HT-29 (cell line): ENCODE measurements around the gene NKX2-3. TPM values are rescaled to one million over a fixed set of nuclear protein-coding genes. Genes with fewer than 3 reads are reported as not detected.

Experiments
- DNase-seq: peaks from one replicate; pipeline ENCODE4 v3.0.0-alpha.2; 2015; ENCODE audit warnings: low spot score
- total RNA-seq: library from RNA; depleted of rRNA; stranded (reverse); fragments of >200 nt; shearing (Covaris generic); gene quantifications from 2 replicates; pipeline ENCODE4 v1.2.3, GENCODE V29; 2014

NKX2-3 gene
- total RNA-seq, 1 experiment from 2014 or later, result not detected

- no peak for DNase-seq
Observed at GRCh38 chr10:99537989-99538917, 5.5 kb downstream of the NKX2-3 start.

- DNase-seq, result no peak
Observed at GRCh38 chr10:99539120-99539519, 6.4 kb downstream of the NKX2-3 start.

- no peak for DNase-seq
Observed at GRCh38 chr10:99539820-99540219, 7.1 kb downstream of the NKX2-3 start.

GRCh38 chr10:99540306-99540656, 7.5 kb downstream of the NKX2-3 start:
- DNase-seq, result no peak

- DNase-seq, result peak; percentile 31
Observed at GRCh38 chr10:99540657-99541531, 8.2 kb downstream of the NKX2-3 start.

- no peak for DNase-seq
Observed at GRCh38 chr10:99544322-99544721, 11.6 kb downstream of the NKX2-3 start.

- DNase-seq, result peak; percentile 52
Observed at GRCh38 chr10:99548041-99548530, 15.3 kb downstream of the NKX2-3 start.

- no peak for DNase-seq
Observed at GRCh38 chr10:99551158-99551557, 18.4 kb downstream of the NKX2-3 start.

- no peak for DNase-seq
Observed at GRCh38 chr10:99551616-99552015, 18.9 kb downstream of the NKX2-3 start.

- no peak for DNase-seq
Observed at GRCh38 chr10:99555371-99555770, 22.6 kb downstream of the NKX2-3 start.

- no peak for DNase-seq
Observed at GRCh38 chr10:99555825-99556523, 23.2 kb downstream of the NKX2-3 start.

- no peak for DNase-seq
Observed at GRCh38 chr10:99557044-99557443, 24.3 kb downstream of the NKX2-3 start.

- no peak for DNase-seq
Observed at GRCh38 chr10:99558708-99559107, 26.0 kb downstream of the NKX2-3 start.

- DNase-seq, result peak; percentile 75
Observed at GRCh38 chr10:99560277-99561126, 27.8 kb downstream of the NKX2-3 start.

GRCh38 chr10:99562631-99563030, 29.9 kb downstream of the NKX2-3 start:
- no peak for DNase-seq

GRCh38 chr10:99564361-99564760, 31.6 kb downstream of the NKX2-3 start:
- DNase-seq, result no peak

- no peak for DNase-seq
Observed at GRCh38 chr10:99565166-99565565, 32.4 kb downstream of the NKX2-3 start.

- no peak for DNase-seq
Observed at GRCh38 chr10:99569253-99569939, 36.7 kb downstream of the NKX2-3 start.

GRCh38 chr10:99569961-99570360, 37.2 kb downstream of the NKX2-3 start:
- no peak for DNase-seq

GRCh38 chr10:99571816-99572215, 39.1 kb downstream of the NKX2-3 start:
- DNase-seq, result no peak
